Heart left ventricle (tissue), 16 donors: ENCODE results near the gene TOLLIP. TPM values are rescaled to one million over a fixed set of nuclear protein-coding genes. Genes with fewer than 3 reads are reported as not detected.
"Not testable (repeated sequence)": the region's sequence is repeated elsewhere in the genome, so short reads cannot be mapped to it uniquely, and the experiment has no call there.

ENCODE experiments used
- ATAC-seq, 4 donors: fragments of 200-7000 bp; cut with Tn5 transposase; one replicate each; pipeline ENCODE4 v1.9.1; 2020 to 2022; ENCODE audit warnings: moderate library complexity in 4 of 4, mild to moderate bottlenecking in 3 of 4, moderate number of reproducible peaks in 1 of 4
- DNase-seq, 5 donors: peaks; one replicate each; pipeline ENCODE4 v3.0.0-alpha.2; 2020
- H3K27ac ChIP-seq, 12 donors: fragments of 200-600 bp; sonication (generic) in 4 of 12; one replicate each; pipeline versions ENCODE4 v1.5.0 to v1.8.0; 2016 to 2022; ENCODE audit warnings: mild to moderate bottlenecking in 2 of 12
- H3K27me3 ChIP-seq, 9 donors: fragments of 200-600 bp; sonication (generic) in 2 of 9; one replicate each; pipeline versions ENCODE4 v1.5.1 to v1.8.0; 2016 to 2022; ENCODE audit warnings: mild to moderate bottlenecking in 3 of 9
- H3K36me3 ChIP-seq, 9 donors: fragments of 200-600 bp; sonication (generic) in 2 of 9; one replicate each; pipeline versions ENCODE4 v1.5.0 to v1.8.0; 2018 to 2022; ENCODE audit warnings: mild to moderate bottlenecking in 2 of 9
- H3K4me1 ChIP-seq, 12 donors: fragments of 200-600 bp; sonication (generic) in 4 of 12; one replicate each; pipeline versions ENCODE4 v1.5.0 to v1.8.0; 2016 to 2022; ENCODE audit warnings: mild to moderate bottlenecking in 3 of 12
- H3K4me3 ChIP-seq, 12 donors: fragments of 200-600 bp; sonication (generic) in 4 of 12; one replicate each; pipeline versions ENCODE4 v1.5.0 to v1.8.0; 2017 to 2022; ENCODE audit warnings: mild to moderate bottlenecking in 9 of 12, moderate library complexity in 4 of 12
- H3K9me3 ChIP-seq, 12 donors: fragments of 200-600 bp; sonication (generic) in 4 of 12; one replicate each; pipeline versions ENCODE4 v1.5.0 to v1.8.0; 2016 to 2022; ENCODE audit warnings: mild to moderate bottlenecking in 1 of 12
- POLR2A ChIP-seq, 2 donors: fragments of 450-650 bp; IDR thresholded peaks; one replicate each; pipeline ENCODE4 v1.6.1; 2017; ENCODE audit warnings: antibody characterized with exemption in 2 of 2, mild to moderate bottlenecking in 2 of 2, moderate library complexity in 2 of 2
- WGBS, 4 donors: extraction: QIAGEN DNeasy Blood & Tissue Kit in 2 of 4; methylation state at CpG; one replicate each; pipeline versions ENCODE4 v1.1.5 to v1.1.7; 2013 to 2018; 5-methylcytosine and 5-hydroxymethylcytosine counted together
- intact Hi-C, 10 donors: fragments of 100-400 bp; cut with DNase I; formaldehyde crosslinking; loops; one replicate each; pipeline versions ENCODE4 v1.11.1 to v1.14.2; 2022
- polyA plus RNA-seq, 2 donors: library from polyadenylated mRNA; stranded (reverse); fragments of 200-250 nt; gene quantifications; one replicate each; pipeline ENCODE4 v1.2.3, GENCODE V29; 2013
- total RNA-seq, 9 donors: library from RNA; depleted of rRNA in 2 of 9; stranded (reverse); fragments of >200 nt in 2 of 9; fragmentation: NEBNext Ultra II Directional in 3 of 9; extraction: Animal tissue kit (Norgen Biotek cat#: 25700) in 3 of 9; gene quantifications; one replicate each; pipeline versions ENCODE4 v1.1.0 to v1.2.4, GENCODE V29; 2016 to 2023
- TF ChIP-seq, protein P1 (sequence below), 12 donors: fragments of 200-600 bp; sonication (generic) in 4 of 12; IDR thresholded peaks; one replicate each; pipeline versions ENCODE4 v1.5.0 to v1.8.0; 2018 to 2022; ENCODE audit warnings: antibody characterized with exemption in 12 of 12, mild to moderate bottlenecking in 5 of 12
- donor health status: ischemic (EF 13 %, LVEDD 7.1; RV severe dilation, severe dysfunction).
- donor health status: healthy with polysubstance abuse.
- donor health status: DM: no; HTN: yes; CAD: no.
- donor health status: DM: no; HTN: no; CAD: no.
- donor health status: ischemic (EF 25% LVEDD 6.9; RV normal size, moderate dysfunction).
- donor health status: ischemic (EF 25% LVEDD 5.7; RV mildly dilated, moderate dysfunction).
- donor health status: healthy.
- donor health status: DM: yes; HTN: yes; CAD: no.
- donor health status: ischemic (EF 35%, LVEDD 5.7; RV mildly dilated, moderate dysfunction).
- donor health status: nonischemic (EF 11% LVEDD 7.7; RV severe dilation, severe dysfunction).
- donor health status: DM: yes; HTN: yes; CAD: no.
- donor health status: PGD.
- donor health status: ischemic (EF 29% LVEDD 5.4; RV normal size, mild dysfunction).
- donor health status: nonischemic (EF 23%, LVEDD 6.1; RV moderate dilation, normal function).

Gene TOLLIP
- total and polyA plus RNA-seq, 11 donors, result 27.4 to 57.2 (median 44.9) TPM

- 85 to 92% (median 89%) methylated on average over 8 to 9 of the region's 9 CpGs for WGBS, 4 donors
- intact Hi-C loops, result no loop called here
- DNase-seq (peak in 1 of 5 donors; percentile 12), ATAC-seq (no peak)
- Histone ChIP-seq H3K27me3 (no peaks in the 10 kb centered on the region), H3K4me1 (no peaks in the 10 kb centered on the region), H3K27ac (no peak overlapping the region), H3K4me3 (no peak overlapping the region), H3K9me3 (no peaks in the 10 kb centered on the region), H3K36me3 (no peaks in the 10 kb centered on the region)
- TF ChIP-seq, protein P1, sequence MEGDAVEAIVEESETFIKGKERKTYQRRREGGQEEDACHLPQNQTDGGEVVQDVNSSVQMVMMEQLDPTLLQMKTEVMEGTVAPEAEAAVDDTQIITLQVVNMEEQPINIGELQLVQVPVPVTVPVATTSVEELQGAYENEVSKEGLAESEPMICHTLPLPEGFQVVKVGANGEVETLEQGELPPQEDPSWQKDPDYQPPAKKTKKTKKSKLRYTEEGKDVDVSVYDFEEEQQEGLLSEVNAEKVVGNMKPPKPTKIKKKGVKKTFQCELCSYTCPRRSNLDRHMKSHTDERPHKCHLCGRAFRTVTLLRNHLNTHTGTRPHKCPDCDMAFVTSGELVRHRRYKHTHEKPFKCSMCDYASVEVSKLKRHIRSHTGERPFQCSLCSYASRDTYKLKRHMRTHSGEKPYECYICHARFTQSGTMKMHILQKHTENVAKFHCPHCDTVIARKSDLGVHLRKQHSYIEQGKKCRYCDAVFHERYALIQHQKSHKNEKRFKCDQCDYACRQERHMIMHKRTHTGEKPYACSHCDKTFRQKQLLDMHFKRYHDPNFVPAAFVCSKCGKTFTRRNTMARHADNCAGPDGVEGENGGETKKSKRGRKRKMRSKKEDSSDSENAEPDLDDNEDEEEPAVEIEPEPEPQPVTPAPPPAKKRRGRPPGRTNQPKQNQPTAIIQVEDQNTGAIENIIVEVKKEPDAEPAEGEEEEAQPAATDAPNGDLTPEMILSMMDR (IDR thresholded peaks at IDR 0.05), result no peak
- no peak for TF ChIP-seq POLR2A (IDR thresholded peaks at IDR 0.05)
These were observed 56.3 kb downstream of the TOLLIP start for GRCh38 chr11:1253103-1253485.

GRCh38 chr11:1252371-1253102, 56.9 kb downstream of the TOLLIP start:
- Histone ChIP-seq H3K27me3 (no peaks in the 10 kb centered on the region), H3K9me3 (no peaks in the 10 kb centered on the region), H3K27ac (no peak overlapping the region), H3K4me3 (no peak overlapping the region), H3K36me3 (no peaks in the 10 kb centered on the region), H3K4me1 (no peaks in the 10 kb centered on the region)
- 92 to 95% (median 94%) methylated on average over 29 to 38 of the region's 38 CpGs for WGBS, 4 donors
- ATAC-seq (peak in 1 of 4 donors; percentile 18), DNase-seq (peak in 1 of 5 donors; percentile 53)
- intact Hi-C loops, result no loop called here
- TF ChIP-seq, protein P1 (IDR thresholded peaks at IDR 0.05), result no peak
- no peak for TF ChIP-seq POLR2A (IDR thresholded peaks at IDR 0.05)

DNA sequence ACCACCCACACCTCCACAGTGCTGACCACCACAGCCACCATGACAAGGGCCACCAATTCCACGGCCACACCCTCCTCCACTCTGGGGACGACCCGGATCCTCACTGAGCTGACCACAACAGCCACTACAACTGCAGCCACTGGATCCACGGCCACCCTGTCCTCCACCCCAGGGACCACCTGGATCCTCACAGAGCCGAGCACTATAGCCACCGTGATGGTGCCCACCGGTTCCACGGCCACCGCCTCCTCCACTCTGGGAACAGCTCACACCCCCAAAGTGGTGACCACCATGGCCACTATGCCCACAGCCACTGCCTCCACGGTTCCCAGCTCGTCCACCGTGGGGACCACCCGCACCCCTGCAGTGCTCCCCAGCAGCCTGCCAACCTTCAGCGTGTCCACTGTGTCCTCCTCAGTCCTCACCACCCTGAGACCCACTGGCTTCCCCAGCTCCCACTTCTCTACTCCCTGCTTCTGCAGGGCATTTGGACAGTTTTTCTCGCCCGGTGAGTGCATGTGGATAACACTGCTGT, 58.1 kb downstream of the TOLLIP start:
- TF ChIP-seq POLR2A (IDR thresholded peaks at IDR 0.05), result no peak
- TF ChIP-seq, protein P1 (IDR thresholded peaks at IDR 0.05), result no peak
- DNase-seq (peak in 1 of 5 donors; percentile 51), ATAC-seq (no peak)
- no peaks in the 10 kb centered on the region for H3K36me3 ChIP-seq
- H3K9me3 ChIP-seq, result no peaks in the 10 kb centered on the region
- H3K4me3 ChIP-seq, result no peak overlapping the region
- H3K4me1 ChIP-seq, result no peaks in the 10 kb centered on the region
- intact Hi-C loops, result no loop called here
- no peaks in the 10 kb centered on the region for H3K27me3 ChIP-seq
- no peak overlapping the region for H3K27ac ChIP-seq
- WGBS, 4 donors, result 94 to 96% (median 96%) methylated on average over 16 of the region's 16 CpGs

GRCh38 chr11:1250411-1250810, 59.0 kb downstream of the TOLLIP start:
- intact Hi-C loops, H3K27ac ChIP-seq, H3K4me1 ChIP-seq, H3K4me3 ChIP-seq, ATAC-seq, H3K27me3 ChIP-seq, H3K36me3 ChIP-seq, H3K9me3 ChIP-seq: not testable (repeated sequence)
- WGBS, 4 donors, result 93 to 100% (median 97%) methylated on average over 4 of the region's 12 CpGs
- peak in 1 of 5 donors; percentile 7 for DNase-seq

DNA sequence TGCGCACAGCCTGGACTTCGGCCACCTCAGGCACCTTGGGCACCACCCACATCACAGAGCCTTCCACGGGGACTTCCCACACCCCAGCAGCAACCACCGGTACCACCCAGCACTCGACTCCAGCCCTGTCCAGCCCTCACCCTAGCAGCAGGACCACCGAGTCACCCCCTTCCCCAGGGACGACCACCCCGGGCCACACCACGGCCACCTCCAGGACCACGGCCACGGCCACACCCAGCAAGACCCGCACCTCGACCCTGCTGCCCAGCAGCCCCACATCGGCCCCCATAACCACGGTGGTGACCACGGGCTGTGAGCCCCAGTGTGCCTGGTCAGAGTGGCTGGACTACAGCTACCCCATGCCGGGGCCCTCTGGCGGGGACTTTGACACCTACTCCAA, 60.5 kb downstream of the TOLLIP start:
- H3K4me1 ChIP-seq, H3K27me3 ChIP-seq, H3K27ac ChIP-seq, ATAC-seq, H3K9me3 ChIP-seq, H3K36me3 ChIP-seq, DNase-seq, intact Hi-C loops, H3K4me3 ChIP-seq: not testable (repeated sequence)
- WGBS, 4 donors, result 95 to 96% methylated on average over 12 to 13 of the region's 18 CpGs; no CpG with 5 or more reads in 2 of the 4 donors

- WGBS, 4 donors, result 89 to 97% (median 92%) methylated on average over 13 to 14 of the region's 14 CpGs
- H3K9me3 ChIP-seq, H3K4me3 ChIP-seq, H3K27me3 ChIP-seq, ATAC-seq, H3K4me1 ChIP-seq, H3K36me3 ChIP-seq, H3K27ac ChIP-seq, intact Hi-C loops, DNase-seq: not testable (repeated sequence)
These were observed 62.4 kb downstream of the TOLLIP start for GRCh38 chr11:1247026-1247425.

DNA sequence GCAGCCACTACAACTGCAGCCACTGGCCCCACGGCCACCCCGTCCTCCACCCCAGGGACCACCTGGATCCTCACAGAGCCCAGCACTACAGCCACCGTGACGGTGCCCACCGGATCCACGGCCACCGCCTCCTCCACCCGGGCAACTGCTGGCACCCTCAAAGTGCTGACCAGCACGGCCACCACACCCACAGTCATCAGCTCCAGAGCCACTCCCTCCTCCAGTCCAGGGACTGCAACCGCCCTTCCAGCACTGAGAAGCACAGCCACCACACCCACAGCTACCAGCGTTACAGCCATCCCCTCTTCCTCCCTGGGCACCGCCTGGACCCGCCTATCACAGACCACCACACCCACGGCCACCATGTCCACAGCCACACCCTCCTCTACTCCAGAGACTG, 63.1 kb downstream of the TOLLIP start:
- ATAC-seq, result not testable (repeated sequence)

DNA sequence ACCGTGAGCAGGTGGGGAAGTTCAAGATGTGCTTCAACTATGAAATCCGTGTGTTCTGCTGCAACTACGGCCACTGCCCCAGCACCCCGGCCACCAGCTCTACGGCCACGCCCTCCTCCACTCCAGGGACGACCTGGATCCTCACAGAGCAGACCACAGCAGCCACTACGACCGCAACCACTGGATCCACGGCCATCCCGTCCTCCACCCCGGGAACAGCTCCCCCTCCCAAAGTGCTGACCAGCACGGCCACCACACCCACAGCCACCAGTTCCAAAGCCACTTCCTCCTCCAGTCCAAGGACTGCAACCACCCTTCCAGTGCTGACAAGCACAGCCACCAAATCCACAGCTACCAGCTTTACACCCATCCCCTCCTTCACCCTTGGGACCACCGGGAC, 63.7 kb downstream of the TOLLIP start:
- H3K27me3 ChIP-seq, intact Hi-C loops, DNase-seq, H3K9me3 ChIP-seq, H3K27ac ChIP-seq, H3K4me1 ChIP-seq, ATAC-seq, H3K36me3 ChIP-seq, H3K4me3 ChIP-seq: not testable (repeated sequence)
- 93 to 96% (median 96%) methylated on average over 11 to 13 of the region's 14 CpGs for WGBS, 4 donors

More for the DNA sequence above, 63.1 kb downstream of the TOLLIP start:
- H3K4me3 ChIP-seq, H3K4me1 ChIP-seq, H3K9me3 ChIP-seq, H3K27ac ChIP-seq, intact Hi-C loops, H3K36me3 ChIP-seq, DNase-seq, H3K27me3 ChIP-seq: not testable (repeated sequence)
- 88 to 94% (median 91%) methylated on average over 9 to 14 of the region's 14 CpGs for WGBS, 4 donors
